ENCODE data around the gene MDK.

The MDK gene

GRCh38 chr11:46338636-46338987, 42.9 kb upstream of the MDK start:
- Histone ChIP-seq H3K27me3 (ENCODE audit: control insufficient read depth in 1 of 2, insufficient read depth in 2 of 2, low read length in 2 of 2) (peaks cover 4 to 9% of the 10 kb centered on the region in 2 donors), H3K9me3 (ENCODE audit: control insufficient read depth in 2 of 2, low read length in 2 of 2) (no peaks in the 10 kb centered on the region), H3K4me1 (ENCODE audit: control insufficient read depth, insufficient read depth, low read length) (peaks cover 26% of the 10 kb centered on the region), H3K27ac (ENCODE audit: low read length) (peak overlapping the region; percentile 41), H3K36me3 (ENCODE audit: control insufficient read depth in 2 of 2, insufficient read depth in 2 of 2, low read length in 2 of 2) (no peaks in the 10 kb centered on the region), H3K4me3 (ENCODE audit: low read length in 2 of 2) (peak overlapping the region; percentile 56 to 66), H3K9ac (ENCODE audit: low read length in 2 of 2) (peak overlapping the region; percentile 6 to 55)

DNA sequence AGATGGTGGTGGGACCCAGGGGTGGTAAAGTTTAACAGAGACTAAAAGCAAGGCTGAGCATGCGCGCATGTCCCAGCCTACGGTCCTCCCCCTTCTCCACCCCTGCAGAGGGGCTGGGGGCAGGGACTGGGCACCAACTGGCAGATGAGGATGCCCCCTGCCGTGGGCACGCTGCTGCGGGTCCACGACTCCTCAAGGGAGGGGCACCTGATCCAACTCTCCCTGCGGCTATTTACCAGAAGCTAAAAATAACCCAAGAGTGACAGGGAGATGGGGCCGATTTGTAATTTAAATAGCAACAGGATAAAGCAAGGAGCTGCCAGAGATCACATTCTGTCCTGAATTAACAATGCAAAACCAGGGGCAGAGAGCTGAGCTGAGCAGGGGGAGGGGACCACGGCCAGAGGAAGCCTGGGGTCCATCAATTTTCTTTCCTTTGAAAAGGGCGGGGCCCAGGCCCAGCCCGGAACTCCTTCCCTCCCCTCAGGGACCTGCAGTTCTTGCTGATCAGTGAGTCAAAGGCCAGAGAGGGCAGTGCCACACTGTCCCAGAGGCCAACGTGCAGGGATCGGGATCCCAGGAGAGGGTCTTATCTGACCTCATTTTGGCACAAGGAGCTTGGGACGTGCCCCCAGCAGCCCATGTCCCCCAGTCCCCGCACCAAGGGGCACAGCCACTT, 42.3 kb upstream of the MDK start:
- peak overlapping the region; percentile 41 for H3K27ac ChIP-seq (ENCODE audit: low read length)
- H3K4me3 ChIP-seq (ENCODE audit: low read length in 2 of 2): peak overlapping the region; percentile 56 to 66
- H3K4me1 ChIP-seq (ENCODE audit: control insufficient read depth, insufficient read depth, low read length): peaks cover 26% of the 10 kb centered on the region
- H3K9me3 ChIP-seq (ENCODE audit: control insufficient read depth in 2 of 2, low read length in 2 of 2): no peaks in the 10 kb centered on the region
- H3K9ac ChIP-seq (ENCODE audit: low read length in 2 of 2): peak overlapping the region; percentile 6 to 55
- no peaks in the 10 kb centered on the region for H3K36me3 ChIP-seq (ENCODE audit: control insufficient read depth in 2 of 2, insufficient read depth in 2 of 2, low read length in 2 of 2)
- H3K27me3 ChIP-seq (ENCODE audit: control insufficient read depth in 1 of 2, insufficient read depth in 2 of 2, low read length in 2 of 2): peaks cover 0 to 5% of the 10 kb centered on the region in 2 donors

- Histone ChIP-seq H3K4me3 (ENCODE audit: low read length in 2 of 2) (no peak overlapping the region), H3K27me3 (ENCODE audit: control insufficient read depth in 1 of 2, insufficient read depth in 2 of 2, low read length in 2 of 2) (no peaks in the 10 kb centered on the region), H3K27ac (ENCODE audit: low read length) (peak overlapping the region; percentile 24), H3K4me1 (ENCODE audit: control insufficient read depth, insufficient read depth, low read length) (peaks cover 28% of the 10 kb centered on the region), H3K36me3 (ENCODE audit: control insufficient read depth in 2 of 2, insufficient read depth in 2 of 2, low read length in 2 of 2) (no peaks in the 10 kb centered on the region), H3K9ac (ENCODE audit: low read length in 2 of 2) (no peak overlapping the region), H3K9me3 (ENCODE audit: control insufficient read depth in 2 of 2, low read length in 2 of 2) (no peaks in the 10 kb centered on the region)
Measured at GRCh38 chr11:46339816-46340215, 41.7 kb upstream of the MDK start.

DNA sequence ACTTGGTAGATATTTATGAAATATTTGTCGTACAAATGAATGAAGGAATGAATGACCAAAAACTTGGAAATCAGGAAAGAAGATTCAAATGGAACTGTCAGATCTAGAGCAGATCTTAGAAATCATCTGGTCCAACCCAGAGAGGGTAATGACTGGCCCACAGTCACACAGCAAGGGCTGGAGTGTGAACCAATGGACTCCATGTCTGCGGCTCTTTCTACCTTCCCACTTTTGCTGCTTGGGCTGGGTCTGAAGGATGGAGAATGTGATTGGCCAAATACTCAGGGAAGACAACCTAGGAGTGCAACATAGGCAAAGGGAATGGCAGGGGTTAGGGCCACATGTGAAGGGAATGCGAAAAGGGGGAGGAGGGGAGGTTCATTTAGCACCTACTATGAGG, 40.0 kb upstream of the MDK start:
- peaks cover 30% of the 10 kb centered on the region for H3K4me1 ChIP-seq (ENCODE audit: control insufficient read depth, insufficient read depth, low read length)
- no peaks in the 10 kb centered on the region for H3K9me3 ChIP-seq (ENCODE audit: control insufficient read depth in 2 of 2, low read length in 2 of 2)
- no peak overlapping the region for H3K27ac ChIP-seq (ENCODE audit: low read length)
- no peaks in the 10 kb centered on the region for H3K27me3 ChIP-seq (ENCODE audit: control insufficient read depth in 1 of 2, insufficient read depth in 2 of 2, low read length in 2 of 2)
- no peak overlapping the region for H3K9ac ChIP-seq (ENCODE audit: low read length in 2 of 2)
- no peaks in the 10 kb centered on the region for H3K36me3 ChIP-seq (ENCODE audit: control insufficient read depth in 2 of 2, insufficient read depth in 2 of 2, low read length in 2 of 2)
- H3K4me3 ChIP-seq (ENCODE audit: low read length in 2 of 2): no peak overlapping the region

DNA sequence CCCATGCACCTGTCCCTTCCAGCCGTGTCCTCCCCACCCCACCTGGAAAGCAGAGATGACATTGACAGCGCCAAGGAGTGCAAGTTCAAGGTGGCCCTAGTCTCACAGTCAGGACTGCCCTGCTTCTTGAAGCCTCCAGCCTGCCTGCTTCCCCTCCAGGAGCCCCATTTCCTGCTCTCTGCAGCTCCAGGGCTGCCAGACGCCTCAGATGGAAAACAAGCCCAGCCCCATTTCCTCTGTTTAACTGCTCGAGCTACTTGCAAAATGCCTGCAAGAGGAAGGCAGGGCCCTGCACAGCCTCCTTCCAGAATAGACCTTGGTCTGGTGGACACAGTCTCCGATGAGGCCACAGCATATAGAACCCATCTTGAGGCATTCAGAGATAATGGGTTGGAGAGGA, 39.2 kb upstream of the MDK start:
- no peaks in the 10 kb centered on the region for H3K36me3 ChIP-seq (ENCODE audit: control insufficient read depth in 2 of 2, insufficient read depth in 2 of 2, low read length in 2 of 2)
- H3K4me1 ChIP-seq (ENCODE audit: control insufficient read depth, insufficient read depth, low read length): peaks cover 35% of the 10 kb centered on the region
- H3K27ac ChIP-seq (ENCODE audit: low read length): no peak overlapping the region
- no peak overlapping the region for H3K9ac ChIP-seq (ENCODE audit: low read length in 2 of 2)
- no peaks in the 10 kb centered on the region for H3K9me3 ChIP-seq (ENCODE audit: control insufficient read depth in 2 of 2, low read length in 2 of 2)
- no peaks in the 10 kb centered on the region for H3K27me3 ChIP-seq (ENCODE audit: control insufficient read depth in 1 of 2, insufficient read depth in 2 of 2, low read length in 2 of 2)
- H3K4me3 ChIP-seq (ENCODE audit: low read length in 2 of 2): no peak overlapping the region

GRCh38 chr11:46343520-46343919, 37.9 kb upstream of the MDK start:
- Histone ChIP-seq H3K4me3 (ENCODE audit: low read length in 2 of 2) (no peak overlapping the region), H3K4me1 (ENCODE audit: control insufficient read depth, insufficient read depth, low read length) (peaks cover 37% of the 10 kb centered on the region), H3K27me3 (ENCODE audit: control insufficient read depth in 1 of 2, insufficient read depth in 2 of 2, low read length in 2 of 2) (no peaks in the 10 kb centered on the region), H3K9ac (ENCODE audit: low read length in 2 of 2) (no peak overlapping the region), H3K36me3 (ENCODE audit: control insufficient read depth in 2 of 2, insufficient read depth in 2 of 2, low read length in 2 of 2) (no peaks in the 10 kb centered on the region), H3K9me3 (ENCODE audit: control insufficient read depth in 2 of 2, low read length in 2 of 2) (no peaks in the 10 kb centered on the region), H3K27ac (ENCODE audit: low read length) (no peak overlapping the region)

- Histone ChIP-seq H3K27ac (ENCODE audit: low read length) (no peak overlapping the region), H3K9me3 (ENCODE audit: control insufficient read depth in 2 of 2, low read length in 2 of 2) (no peaks in the 10 kb centered on the region), H3K4me1 (ENCODE audit: control insufficient read depth, insufficient read depth, low read length) (peaks cover 32% of the 10 kb centered on the region), H3K4me3 (ENCODE audit: low read length in 2 of 2) (peak overlapping the region in 1 of 2 donors; percentile 58), H3K36me3 (ENCODE audit: control insufficient read depth in 2 of 2, insufficient read depth in 2 of 2, low read length in 2 of 2) (no peaks in the 10 kb centered on the region), H3K9ac (ENCODE audit: low read length in 2 of 2) (no peak overlapping the region), H3K27me3 (ENCODE audit: control insufficient read depth in 1 of 2, insufficient read depth in 2 of 2, low read length in 2 of 2) (no peaks in the 10 kb centered on the region)
Measured at GRCh38 chr11:46345131-46345597, 36.3 kb upstream of the MDK start.

- Histone ChIP-seq H3K36me3 (ENCODE audit: control insufficient read depth in 2 of 2, insufficient read depth in 2 of 2, low read length in 2 of 2) (no peaks in the 10 kb centered on the region), H3K27ac (ENCODE audit: low read length) (no peak overlapping the region), H3K9ac (ENCODE audit: low read length in 2 of 2) (peak overlapping the region in 1 of 2 donors; percentile 14), H3K9me3 (ENCODE audit: control insufficient read depth in 2 of 2, low read length in 2 of 2) (no peaks in the 10 kb centered on the region), H3K4me1 (ENCODE audit: control insufficient read depth, insufficient read depth, low read length) (peaks cover 32% of the 10 kb centered on the region), H3K27me3 (ENCODE audit: control insufficient read depth in 1 of 2, insufficient read depth in 2 of 2, low read length in 2 of 2) (no peaks in the 10 kb centered on the region), H3K4me3 (ENCODE audit: low read length in 2 of 2) (peak overlapping the region in 1 of 2 donors; percentile 58)
Measured at GRCh38 chr11:46345881-46346484, 35.5 kb upstream of the MDK start.

GRCh38 chr11:46346886-46347636, 34.4 kb upstream of the MDK start, which contains the start of gene DGKZ:
Gene DGKZ (plus strand): TSS chr11:46347463. CDS start chr11:46347660, 197 bp downstream.
- H3K36me3 ChIP-seq (ENCODE audit: control insufficient read depth in 2 of 2, insufficient read depth in 2 of 2, low read length in 2 of 2): no peaks in the 10 kb centered on the region
- H3K4me3 ChIP-seq (ENCODE audit: low read length in 2 of 2): peak within 1 kb of the TSS; percentile 77 to 81
- H3K9ac ChIP-seq (ENCODE audit: low read length in 2 of 2): peak within 1 kb of the TSS; percentile 68 to 72
- H3K27ac ChIP-seq (ENCODE audit: low read length): no peak within 1 kb of the TSS
- peaks cover 39% of the 10 kb centered on the region for H3K4me1 ChIP-seq (ENCODE audit: control insufficient read depth, insufficient read depth, low read length)
- H3K27me3 ChIP-seq (ENCODE audit: control insufficient read depth in 1 of 2, insufficient read depth in 2 of 2, low read length in 2 of 2): no peaks in the 10 kb centered on the region
- no peaks in the 10 kb centered on the region for H3K9me3 ChIP-seq (ENCODE audit: control insufficient read depth in 2 of 2, low read length in 2 of 2)

- H3K9ac ChIP-seq (ENCODE audit: low read length in 2 of 2): peak overlapping the region; percentile 68 to 72
- H3K4me1 ChIP-seq (ENCODE audit: control insufficient read depth, insufficient read depth, low read length): peaks cover 40% of the 10 kb centered on the region
- H3K27ac ChIP-seq (ENCODE audit: low read length): no peak overlapping the region
- peak overlapping the region; percentile 77 to 81 for H3K4me3 ChIP-seq (ENCODE audit: low read length in 2 of 2)
- no peaks in the 10 kb centered on the region for H3K36me3 ChIP-seq (ENCODE audit: control insufficient read depth in 2 of 2, insufficient read depth in 2 of 2, low read length in 2 of 2)
- no peaks in the 10 kb centered on the region for H3K9me3 ChIP-seq (ENCODE audit: control insufficient read depth in 2 of 2, low read length in 2 of 2)
- no peaks in the 10 kb centered on the region for H3K27me3 ChIP-seq (ENCODE audit: control insufficient read depth in 1 of 2, insufficient read depth in 2 of 2, low read length in 2 of 2)
Measured at GRCh38 chr11:46347637-46348311, 33.7 kb upstream of the MDK start.

Data from stomach smooth muscle (tissue), 2 donors.